Measurements from ENCODE around the gene AP3M1. TPM values are rescaled to one million over a fixed set of nuclear protein-coding genes. Genes with fewer than 3 reads are reported as not detected.
A peak's percentile ranks its signal among the peaks of the same experiment; 100 is the strongest.

Gene AP3M1
- polyA plus RNA-seq, 1 experiment = 31.7 TPM

DNA sequence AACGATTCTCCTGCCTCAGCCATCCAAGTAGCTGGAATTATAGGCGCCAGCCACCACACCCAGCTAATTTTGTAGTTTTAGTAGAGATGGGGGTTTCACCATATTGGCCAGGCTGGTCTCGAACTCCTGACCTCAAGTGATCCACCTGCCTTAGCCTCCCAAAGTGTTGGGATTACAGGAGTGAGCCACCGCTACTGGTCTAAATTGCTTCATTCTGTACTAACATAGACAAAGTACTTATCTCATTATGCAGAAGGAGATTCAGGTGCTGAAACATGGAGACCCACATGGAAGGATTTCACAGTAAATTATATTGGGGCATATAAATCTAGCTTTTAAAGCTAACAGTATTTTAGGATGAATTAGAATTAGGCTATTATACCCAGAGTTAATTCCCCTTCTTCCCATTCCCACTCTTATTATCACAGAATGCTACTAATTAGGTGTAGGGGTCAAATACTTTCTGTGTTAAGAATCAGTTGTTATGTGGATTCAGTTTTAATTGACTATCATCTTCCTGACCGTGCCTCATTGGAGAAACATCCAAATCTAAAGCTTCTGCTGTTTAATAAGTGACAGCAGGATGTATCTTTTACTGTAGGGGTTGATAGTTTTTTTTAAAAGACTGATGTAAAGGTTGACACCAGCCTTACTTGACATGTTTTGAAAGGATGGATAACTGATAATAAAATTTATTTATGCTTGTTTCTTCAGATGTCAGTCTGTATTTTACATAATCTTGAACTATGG lies 27.6 kb upstream of the AP3M1 start:
- TF ChIP-seq, protein P1, sequence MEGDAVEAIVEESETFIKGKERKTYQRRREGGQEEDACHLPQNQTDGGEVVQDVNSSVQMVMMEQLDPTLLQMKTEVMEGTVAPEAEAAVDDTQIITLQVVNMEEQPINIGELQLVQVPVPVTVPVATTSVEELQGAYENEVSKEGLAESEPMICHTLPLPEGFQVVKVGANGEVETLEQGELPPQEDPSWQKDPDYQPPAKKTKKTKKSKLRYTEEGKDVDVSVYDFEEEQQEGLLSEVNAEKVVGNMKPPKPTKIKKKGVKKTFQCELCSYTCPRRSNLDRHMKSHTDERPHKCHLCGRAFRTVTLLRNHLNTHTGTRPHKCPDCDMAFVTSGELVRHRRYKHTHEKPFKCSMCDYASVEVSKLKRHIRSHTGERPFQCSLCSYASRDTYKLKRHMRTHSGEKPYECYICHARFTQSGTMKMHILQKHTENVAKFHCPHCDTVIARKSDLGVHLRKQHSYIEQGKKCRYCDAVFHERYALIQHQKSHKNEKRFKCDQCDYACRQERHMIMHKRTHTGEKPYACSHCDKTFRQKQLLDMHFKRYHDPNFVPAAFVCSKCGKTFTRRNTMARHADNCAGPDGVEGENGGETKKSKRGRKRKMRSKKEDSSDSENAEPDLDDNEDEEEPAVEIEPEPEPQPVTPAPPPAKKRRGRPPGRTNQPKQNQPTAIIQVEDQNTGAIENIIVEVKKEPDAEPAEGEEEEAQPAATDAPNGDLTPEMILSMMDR (IDR thresholded peaks at IDR 0.05; ENCODE audit: insufficient read depth, low read depth, low read length) = no peak
- Histone ChIP-seq H3K4me3 (ENCODE audit: low read depth, low read length) (no peak overlapping the region), H3K27me3 (ENCODE audit: control insufficient read depth, insufficient read depth, low read length) (no peaks in the 10 kb centered on the region), H3K36me3 (ENCODE audit: control insufficient read depth, insufficient read depth, low read length) (no peaks in the 10 kb centered on the region)
- no peak for DNase-seq (ENCODE audit: low read depth)
- ChIA-PET POLR2A (no interaction called here), CTCF (interaction anchor here (0.6 to 1.8 kb wide), 4 partner anchors 12 to 693 kb away, joined by 3 to 9 read pairs (median 4); no protein-coding TSS in a partner anchor)

DNA sequence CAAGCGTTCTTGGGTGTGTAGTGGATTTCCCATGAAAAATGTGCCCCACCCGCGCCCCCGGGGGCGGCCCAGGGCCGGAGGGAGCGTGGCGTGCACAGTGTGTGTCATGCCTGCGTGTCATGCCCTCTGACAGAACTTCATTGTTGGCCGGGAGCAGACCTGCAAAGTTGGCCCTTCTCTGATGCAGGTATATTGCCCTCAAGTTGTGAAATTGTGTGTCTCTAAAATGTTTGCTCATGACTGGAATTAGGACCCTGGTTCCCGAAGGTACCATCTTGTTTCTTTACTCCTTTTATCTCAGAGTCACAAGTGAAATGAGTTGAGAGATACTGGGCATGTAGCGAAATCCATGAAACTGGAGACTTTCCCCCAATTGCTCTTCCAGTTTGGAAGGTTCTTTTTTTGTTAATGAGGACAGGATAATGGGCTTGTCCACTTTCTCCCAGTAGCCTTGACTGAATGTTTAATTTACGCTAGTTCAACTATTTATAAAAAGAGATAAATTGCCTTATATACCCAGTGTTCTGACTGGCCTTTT lies 26.6 kb upstream of the AP3M1 start:
- ChIA-PET POLR2A (no interaction called here), CTCF (interaction anchor here (0.8 to 1.8 kb wide), 2 partner anchors 13 to 36 kb away, joined by 6 to 9 read pairs; no protein-coding TSS in a partner anchor)
- Histone ChIP-seq H3K27me3 (ENCODE audit: control insufficient read depth, insufficient read depth, low read length) (no peaks in the 10 kb centered on the region), H3K36me3 (ENCODE audit: control insufficient read depth, insufficient read depth, low read length) (no peaks in the 10 kb centered on the region), H3K4me3 (ENCODE audit: low read depth, low read length) (peak overlapping the region; percentile 62)
- TF ChIP-seq, protein P1 (IDR thresholded peaks at IDR 0.05; ENCODE audit: insufficient read depth, low read depth, low read length) = no peak
- DNase-seq (ENCODE audit: low read depth) = no peak

DNA sequence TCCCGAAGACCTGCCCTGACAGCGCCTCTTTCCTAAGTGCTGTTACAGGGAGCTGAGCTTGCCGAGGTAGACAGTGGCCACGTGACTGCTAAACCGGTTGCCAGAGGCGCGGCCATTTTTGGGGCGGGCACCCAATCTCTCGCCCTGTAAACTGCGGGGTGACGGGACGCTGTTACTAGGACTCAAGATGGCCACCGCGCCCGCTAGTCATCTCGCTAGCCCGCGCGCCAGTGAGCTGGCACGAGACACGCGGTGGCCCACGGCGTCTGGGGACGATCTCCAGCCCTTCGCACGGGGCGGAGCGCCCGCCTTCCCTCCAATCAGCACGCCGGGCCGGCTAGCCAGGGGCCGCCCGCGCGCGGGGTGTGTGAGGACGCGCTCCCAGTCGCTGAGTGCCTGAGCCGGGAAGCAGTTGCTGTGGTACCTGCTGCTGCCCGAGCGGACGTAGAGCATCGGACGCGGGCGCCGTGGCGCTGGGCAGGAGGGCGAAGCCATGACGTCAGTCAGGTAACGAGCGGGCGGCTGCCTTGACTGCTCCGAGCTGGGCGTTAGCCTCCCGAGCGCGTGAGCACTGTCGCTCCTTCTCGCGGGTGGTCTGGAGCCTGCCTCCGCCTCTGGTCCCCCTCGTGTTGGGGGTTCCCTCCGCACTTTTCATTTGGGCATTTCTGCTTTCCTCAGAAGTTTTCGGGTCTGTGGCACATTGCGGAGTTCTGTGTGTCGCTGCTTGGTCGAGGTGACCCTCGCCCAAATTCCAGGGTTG lies 25.9 kb upstream of the AP3M1 start:
- ChIA-PET POLR2A (no interaction called here), CTCF (no interaction called here)
- Histone ChIP-seq H3K36me3 (ENCODE audit: control insufficient read depth, insufficient read depth, low read length) (no peaks in the 10 kb centered on the region), H3K4me3 (ENCODE audit: low read depth, low read length) (peak overlapping the region; percentile 62), H3K27me3 (ENCODE audit: control insufficient read depth, insufficient read depth, low read length) (no peaks in the 10 kb centered on the region)
- DNase-seq (ENCODE audit: low read depth) = peak; percentile 75
- TF ChIP-seq, protein P1 (IDR thresholded peaks at IDR 0.05; ENCODE audit: insufficient read depth, low read depth, low read length) = no peak

DNA sequence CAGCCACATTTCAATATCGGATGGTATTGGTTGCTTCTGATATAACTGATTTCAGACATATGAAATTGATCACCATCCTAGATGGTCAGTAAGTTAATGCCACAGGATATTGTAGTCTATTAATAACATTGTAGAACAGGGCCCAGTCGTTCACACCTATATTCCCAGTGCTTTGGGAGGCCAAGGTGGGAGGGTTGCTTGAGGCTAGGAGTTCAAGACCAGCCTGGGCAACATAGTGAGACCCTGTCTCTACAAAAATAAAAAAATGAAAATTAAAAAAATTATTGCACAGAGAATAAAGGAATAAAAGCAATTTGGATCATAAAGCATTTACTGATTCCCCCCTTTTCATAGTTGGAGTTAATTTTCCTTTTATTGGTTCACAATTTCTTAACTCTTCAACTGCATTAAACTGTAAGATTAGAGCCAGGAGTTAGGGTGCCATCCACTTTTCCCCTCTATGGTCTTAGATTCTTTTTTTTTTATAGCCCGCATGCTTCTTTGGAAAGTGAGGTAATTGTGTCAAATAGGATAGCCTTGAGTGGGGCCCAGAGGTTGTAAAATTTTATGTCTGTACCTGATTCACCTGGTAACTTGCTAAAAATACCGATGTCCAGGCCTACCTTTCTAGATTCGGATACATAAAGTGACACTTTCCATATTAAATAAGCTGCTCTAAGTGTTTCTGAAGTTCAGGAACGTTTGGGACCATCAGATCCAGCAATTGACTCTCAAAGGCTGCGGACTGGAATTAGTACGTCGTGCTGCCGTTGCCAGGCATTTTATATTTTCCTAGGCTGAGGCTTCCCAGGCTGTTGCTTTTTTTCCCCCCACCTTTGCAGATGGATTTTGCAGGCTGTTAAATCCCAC lies 25.1 kb upstream of the AP3M1 start:
- CTCF ChIA-PET = no interaction called here
- TF ChIP-seq, protein P1 (IDR thresholded peaks at IDR 0.05; ENCODE audit: insufficient read depth, low read depth, low read length) = no peak
- Histone ChIP-seq H3K27me3 (ENCODE audit: control insufficient read depth, insufficient read depth, low read length) (no peaks in the 10 kb centered on the region), H3K36me3 (ENCODE audit: control insufficient read depth, insufficient read depth, low read length) (no peaks in the 10 kb centered on the region), H3K4me3 (ENCODE audit: low read depth, low read length) (peak overlapping the region; percentile 62)
- POLR2A ChIA-PET = no interaction called here
- no peak for DNase-seq (ENCODE audit: low read depth)

All from BJ (cell line).